ENCODE data around the gene RYR1.

GRCh38 chr19:38516802-38517201, 83.3 kb downstream of the RYR1 start:
- TF ChIP-seq, protein P1, sequence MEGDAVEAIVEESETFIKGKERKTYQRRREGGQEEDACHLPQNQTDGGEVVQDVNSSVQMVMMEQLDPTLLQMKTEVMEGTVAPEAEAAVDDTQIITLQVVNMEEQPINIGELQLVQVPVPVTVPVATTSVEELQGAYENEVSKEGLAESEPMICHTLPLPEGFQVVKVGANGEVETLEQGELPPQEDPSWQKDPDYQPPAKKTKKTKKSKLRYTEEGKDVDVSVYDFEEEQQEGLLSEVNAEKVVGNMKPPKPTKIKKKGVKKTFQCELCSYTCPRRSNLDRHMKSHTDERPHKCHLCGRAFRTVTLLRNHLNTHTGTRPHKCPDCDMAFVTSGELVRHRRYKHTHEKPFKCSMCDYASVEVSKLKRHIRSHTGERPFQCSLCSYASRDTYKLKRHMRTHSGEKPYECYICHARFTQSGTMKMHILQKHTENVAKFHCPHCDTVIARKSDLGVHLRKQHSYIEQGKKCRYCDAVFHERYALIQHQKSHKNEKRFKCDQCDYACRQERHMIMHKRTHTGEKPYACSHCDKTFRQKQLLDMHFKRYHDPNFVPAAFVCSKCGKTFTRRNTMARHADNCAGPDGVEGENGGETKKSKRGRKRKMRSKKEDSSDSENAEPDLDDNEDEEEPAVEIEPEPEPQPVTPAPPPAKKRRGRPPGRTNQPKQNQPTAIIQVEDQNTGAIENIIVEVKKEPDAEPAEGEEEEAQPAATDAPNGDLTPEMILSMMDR (conservative IDR thresholded peaks at IDR 0.05), result no peak
- no peak for TF ChIP-seq ZFX (IDR thresholded peaks at IDR 0.05)

Measured in C4-2B (cell line).